Prostate gland (tissue), 2 donors: ENCODE data around the gene INSRR. TPM values are rescaled to one million over a fixed set of nuclear protein-coding genes. Genes with fewer than 3 reads are reported as not detected.

Experiments
- DNase-seq: peaks from one replicate; pipeline ENCODE4 v3.0.0-alpha.2; 2019; ENCODE audit warnings: low spot score
- H3K27ac ChIP-seq, 2 donors: fragments of 200-600 bp; sonication (generic); 2 replicates each; pipeline ENCODE4 v1.5.1; 2017 to 2019
- H3K27me3 ChIP-seq: fragments of 200-600 bp; sonication (generic); replicated peaks from 2 replicates; pipeline ENCODE4 v1.5.1; 2019; ENCODE audit not compliant: insufficient read depth
- H3K36me3 ChIP-seq, 2 donors: fragments of 200-600 bp; sonication (generic); 1 replicate in 1 of 2; 2 replicates in 1 of 2; pipeline versions ENCODE4 v1.5.1 to v1.8.1; 2017 to 2019
- H3K4me1 ChIP-seq: fragments of 200-600 bp; sonication (generic); replicated peaks from 2 replicates; pipeline ENCODE4 v1.5.1; 2019
- H3K4me3 ChIP-seq, 2 donors: fragments of 200-600 bp; sonication (generic); 2 replicates each; pipeline ENCODE4 v1.5.1; 2017 to 2019
- H3K9me3 ChIP-seq: fragments of 200-600 bp; sonication (generic); 2 replicates; pipeline ENCODE4 v1.5.1; 2017
- POLR2A ChIP-seq: fragments of 450-650 bp; IDR thresholded peaks from one replicate; pipeline ENCODE4 v1.6.1; 2016; ENCODE audit warnings: antibody characterized with exemption, mild to moderate bottlenecking
- POLR2AphosphoS5 ChIP-seq: sonication (generic); formaldehyde crosslinking; IDR thresholded peaks from one replicate; pipeline ENCODE4 v1.6.1; 2017; ENCODE audit warnings: antibody characterized with exemption
- WGBS: methylation state at CpG from one replicate; pipeline ENCODE4 v1.1.5; 2018; 5-methylcytosine and 5-hydroxymethylcytosine counted together
- intact Hi-C: fragments of 100-400 bp; cut with DNase I; formaldehyde crosslinking; loops from one replicate; pipeline ENCODE4 v1.14.2; 2022
- total RNA-seq, 2 donors: library from RNA; depleted of rRNA; stranded (reverse); fragments of >200 nt; gene quantifications; one replicate each; pipeline ENCODE4 v1.1.0, GENCODE V29; 2016
- TF ChIP-seq, protein P1 (sequence below), 4 experiments: fragments of 200-600 bp in 2 of 4; fragments of 450-650 bp in 2 of 4; sonication (generic) in 2 of 4; IDR thresholded peaks; 1 replicate in 3 of 4; 2 replicates in 1 of 4; pipeline ENCODE4 v1.5.1; 2016 to 2019; ENCODE audit warnings: antibody characterized with exemption in 4 of 4, mild to moderate bottlenecking in 2 of 4, moderate library complexity in 2 of 4

INSRR gene
- total RNA-seq, 2 donors from 2014 or later, result 0.18 to 3.0 TPM

DNA sequence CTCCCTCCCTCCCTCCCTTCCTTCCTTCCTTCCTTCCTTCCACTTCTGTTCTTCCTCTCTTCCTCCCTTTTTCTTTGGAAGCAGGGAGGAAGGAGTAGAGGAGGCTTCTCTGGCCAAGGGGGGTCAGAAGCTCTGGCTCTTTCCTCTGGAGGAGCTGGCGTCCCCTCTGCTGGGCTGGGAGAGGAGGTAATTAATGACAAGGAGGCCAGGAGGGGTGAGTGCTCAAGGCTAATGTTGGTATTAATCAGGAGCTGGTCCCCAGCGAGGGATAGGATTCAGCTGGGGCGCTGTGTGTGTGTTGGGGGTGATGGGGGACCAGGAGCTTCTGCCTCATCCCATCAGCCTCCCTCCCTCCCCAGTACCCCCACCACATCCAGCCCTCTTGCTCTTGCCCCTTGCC lies 28.4 kb upstream of the INSRR start:
- no peak overlapping the region for H3K4me3 ChIP-seq
- intact Hi-C loops, result loop anchor here (5.0 kb wide), 1 partner anchor 50 kb away; no protein-coding TSS in a partner anchor
- no peaks in the 10 kb centered on the region for H3K9me3 ChIP-seq
- no peak overlapping the region for H3K27ac ChIP-seq
- DNase-seq, result no peak
- H3K27me3 ChIP-seq, result no peaks in the 10 kb centered on the region
- no peaks in the 10 kb centered on the region for H3K36me3 ChIP-seq
- 44% methylated on average over 3 of the region's 3 CpGs for WGBS
- TF ChIP-seq POLR2A (no peak), POLR2AphosphoS5 (no peak)
- TF ChIP-seq, protein P1, sequence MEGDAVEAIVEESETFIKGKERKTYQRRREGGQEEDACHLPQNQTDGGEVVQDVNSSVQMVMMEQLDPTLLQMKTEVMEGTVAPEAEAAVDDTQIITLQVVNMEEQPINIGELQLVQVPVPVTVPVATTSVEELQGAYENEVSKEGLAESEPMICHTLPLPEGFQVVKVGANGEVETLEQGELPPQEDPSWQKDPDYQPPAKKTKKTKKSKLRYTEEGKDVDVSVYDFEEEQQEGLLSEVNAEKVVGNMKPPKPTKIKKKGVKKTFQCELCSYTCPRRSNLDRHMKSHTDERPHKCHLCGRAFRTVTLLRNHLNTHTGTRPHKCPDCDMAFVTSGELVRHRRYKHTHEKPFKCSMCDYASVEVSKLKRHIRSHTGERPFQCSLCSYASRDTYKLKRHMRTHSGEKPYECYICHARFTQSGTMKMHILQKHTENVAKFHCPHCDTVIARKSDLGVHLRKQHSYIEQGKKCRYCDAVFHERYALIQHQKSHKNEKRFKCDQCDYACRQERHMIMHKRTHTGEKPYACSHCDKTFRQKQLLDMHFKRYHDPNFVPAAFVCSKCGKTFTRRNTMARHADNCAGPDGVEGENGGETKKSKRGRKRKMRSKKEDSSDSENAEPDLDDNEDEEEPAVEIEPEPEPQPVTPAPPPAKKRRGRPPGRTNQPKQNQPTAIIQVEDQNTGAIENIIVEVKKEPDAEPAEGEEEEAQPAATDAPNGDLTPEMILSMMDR (IDR thresholded peaks at IDR 0.05), result no peak
- no peaks in the 10 kb centered on the region for H3K4me1 ChIP-seq

DNA sequence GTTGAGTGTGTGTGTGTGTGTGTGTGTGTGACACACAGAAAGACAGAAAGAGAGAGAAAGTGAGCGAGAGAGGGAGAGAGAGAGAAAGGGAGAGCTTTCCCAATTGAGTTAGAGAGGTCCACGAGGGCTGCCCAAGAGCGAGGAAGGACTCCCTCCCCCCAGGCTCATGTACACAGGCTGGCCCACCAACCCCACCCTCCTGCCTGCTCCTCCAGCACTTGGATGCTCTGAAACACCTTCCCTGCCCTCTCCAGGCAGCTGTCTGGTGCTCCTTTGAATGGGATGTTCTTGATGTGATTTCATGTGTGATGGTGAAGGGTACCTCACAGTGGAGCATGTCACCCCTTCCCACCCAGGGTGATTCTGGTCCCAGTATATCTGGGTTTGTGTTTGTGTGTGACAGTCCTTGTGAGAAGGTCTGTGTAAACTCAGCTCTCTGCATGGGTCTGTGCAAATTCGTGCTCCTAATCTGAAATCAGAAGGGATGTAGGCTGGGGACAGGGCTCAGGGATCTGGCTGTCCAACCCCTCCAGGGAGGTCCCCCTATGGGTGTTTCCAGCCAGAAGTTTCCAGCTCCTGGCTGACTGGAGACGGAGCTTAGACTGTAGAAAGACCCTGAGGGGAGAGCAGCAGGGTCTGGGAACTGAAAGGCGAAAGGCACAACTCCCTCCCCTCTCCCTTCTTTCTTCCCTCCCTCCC lies 27.8 kb upstream of the INSRR start:
- WGBS, result 43% methylated on average over 6 of the region's 6 CpGs
- TF ChIP-seq POLR2A (no peak), POLR2AphosphoS5 (no peak)
- TF ChIP-seq, protein P1 (IDR thresholded peaks at IDR 0.05), result no peak
- Histone ChIP-seq H3K9me3 (no peaks in the 10 kb centered on the region), H3K27me3 (no peaks in the 10 kb centered on the region), H3K36me3 (no peaks in the 10 kb centered on the region), H3K27ac (no peak overlapping the region), H3K4me3 (no peak overlapping the region), H3K4me1 (no peaks in the 10 kb centered on the region)
- DNase-seq, result no peak
- intact Hi-C loops, result loop anchor here (5.0 kb wide), 1 partner anchor 49 kb away; no protein-coding TSS in a partner anchor

DNA sequence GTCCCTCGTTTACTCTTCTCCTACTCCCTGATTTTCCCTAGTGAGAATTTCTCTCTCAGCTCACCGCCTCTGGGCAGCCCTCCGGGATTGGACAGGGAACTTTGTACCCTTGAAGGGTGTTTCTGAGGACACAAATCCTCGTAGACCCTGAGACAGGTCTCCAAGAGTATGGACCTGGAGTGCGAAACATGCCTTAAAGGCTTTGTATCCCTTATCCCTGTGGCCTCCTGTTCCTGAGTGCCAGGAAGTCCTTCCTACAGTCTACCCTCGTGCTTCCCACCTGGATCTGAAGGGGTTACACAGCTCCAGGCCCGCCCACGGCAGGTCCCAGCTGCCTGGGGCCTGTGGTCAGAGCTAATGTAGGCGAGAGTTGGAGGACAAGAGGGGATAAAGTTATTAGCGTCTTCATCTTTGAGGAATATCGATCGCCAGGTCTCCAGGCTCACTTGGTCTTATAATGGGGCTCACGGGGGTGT lies 27.0 kb upstream of the INSRR start:
- DNase-seq, result no peak
- H3K9me3 ChIP-seq, result no peaks in the 10 kb centered on the region
- no peak for TF ChIP-seq POLR2AphosphoS5
- H3K27ac ChIP-seq, result no peak overlapping the region
- no peaks in the 10 kb centered on the region for H3K36me3 ChIP-seq
- H3K27me3 ChIP-seq, result no peaks in the 10 kb centered on the region
- H3K4me1 ChIP-seq, result no peaks in the 10 kb centered on the region
- WGBS, result 61% methylated on average over 13 of the region's 13 CpGs
- no peak overlapping the region for H3K4me3 ChIP-seq
- intact Hi-C loops, result loop anchor here (5.0 kb wide), 1 partner anchor 49 kb away; no protein-coding TSS in a partner anchor

DNA sequence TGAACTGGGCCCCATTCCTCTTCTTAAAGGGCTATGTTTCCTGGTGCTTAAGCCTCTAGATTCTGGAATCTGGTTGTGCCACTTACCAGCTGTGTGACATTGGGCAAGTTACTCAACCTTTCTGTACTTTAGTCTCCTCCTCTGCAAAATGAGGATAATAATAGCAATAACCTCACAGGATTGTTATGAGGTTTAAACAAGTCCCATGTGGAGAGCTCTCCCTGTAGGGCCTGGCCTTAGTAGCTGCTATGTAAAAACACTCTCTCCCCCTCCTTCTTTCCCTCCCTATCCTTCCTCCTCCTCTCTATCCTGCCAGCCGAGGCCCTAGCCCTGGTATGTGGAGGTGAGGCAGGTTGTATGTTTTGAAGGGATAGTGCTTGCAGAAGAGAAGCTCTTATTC lies 26.4 kb upstream of the INSRR start:
- TF ChIP-seq POLR2A, result no peak
- TF ChIP-seq, protein P1 (IDR thresholded peaks at IDR 0.05), result no peak
- no peak for TF ChIP-seq POLR2AphosphoS5
- Histone ChIP-seq H3K27ac (no peak overlapping the region), H3K27me3 (no peaks in the 10 kb centered on the region), H3K4me3 (no peak overlapping the region), H3K9me3 (no peaks in the 10 kb centered on the region), H3K36me3 (no peaks in the 10 kb centered on the region), H3K4me1 (no peaks in the 10 kb centered on the region)
- WGBS, result 33% methylated on average over 1 of the region's 1 CpG
- no peak for DNase-seq
- intact Hi-C loops, result loop anchor here (5.0 kb wide), 1 partner anchor 48 kb away; no protein-coding TSS in a partner anchor

DNA sequence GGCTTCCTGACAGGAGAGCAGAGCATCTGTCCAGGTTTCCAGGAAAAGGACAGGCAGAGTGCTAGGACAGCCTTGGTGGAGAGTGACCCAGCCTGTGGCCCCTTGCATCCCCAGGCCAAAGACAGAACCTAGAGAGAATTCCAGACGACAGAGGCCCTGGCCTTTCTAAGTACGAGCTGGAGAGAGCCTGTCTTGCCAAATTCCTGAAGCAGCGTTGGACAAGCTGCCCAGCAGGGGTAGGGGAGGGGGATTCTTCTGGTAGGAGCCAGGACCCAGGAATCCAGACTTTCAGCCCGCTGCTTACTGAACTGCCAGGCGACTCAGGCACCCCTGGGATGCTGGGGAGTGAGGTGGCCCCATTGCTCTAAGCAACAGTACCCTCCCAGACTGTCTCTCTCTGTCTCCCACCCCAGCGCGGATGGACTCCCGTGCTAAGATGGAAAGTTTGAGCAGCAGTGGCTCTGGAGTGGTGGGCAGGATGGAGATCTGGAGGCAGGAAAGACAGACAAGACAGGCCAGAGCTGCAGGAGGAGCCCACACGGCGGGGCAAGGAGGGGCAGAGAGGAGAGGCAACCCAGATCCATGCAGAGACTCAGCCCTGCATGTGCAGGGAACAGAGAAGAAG lies 25.8 kb upstream of the INSRR start:
- TF ChIP-seq POLR2AphosphoS5 (no peak), POLR2A (no peak)
- TF ChIP-seq, protein P1 (IDR thresholded peaks at IDR 0.05), result no peak
- no peak for DNase-seq
- no peaks in the 10 kb centered on the region for H3K36me3 ChIP-seq
- H3K9me3 ChIP-seq, result no peaks in the 10 kb centered on the region
- no peak overlapping the region for H3K27ac ChIP-seq
- no peaks in the 10 kb centered on the region for H3K4me1 ChIP-seq
- no peak overlapping the region for H3K4me3 ChIP-seq
- 60% methylated on average over 10 of the region's 10 CpGs for WGBS
- intact Hi-C loops, result loop anchor here (5.0 kb wide), 1 partner anchor 47 kb away; no protein-coding TSS in a partner anchor
- no peaks in the 10 kb centered on the region for H3K27me3 ChIP-seq
